Measurements from ENCODE around the gene TMEM134.
A peak's percentile ranks its signal among the peaks of the same experiment; 100 is the strongest.
"Not testable (repeated sequence)": the region's sequence is repeated elsewhere in the genome, so short reads cannot be mapped to it uniquely, and the experiment has no call there.

Gene TMEM134

GRCh38 chr11:67485873-67486361, 16.9 kb upstream of the TMEM134 start:
- DNase-seq (ENCODE audit: low spot score), result not testable (repeated sequence)

GRCh38 chr11:67484847-67485311, 15.8 kb upstream of the TMEM134 start:
- DNase-seq (ENCODE audit: low spot score), result no peak

GRCh38 chr11:67483831-67484665, 15.0 kb upstream of the TMEM134 start:
- DNase-seq (ENCODE audit: low spot score), result no peak

- peak; percentile 95 for DNase-seq (ENCODE audit: low spot score)
Observed at GRCh38 chr11:67482827-67483798, 14.1 kb upstream of the TMEM134 start, which contains the start of gene AIP. Gene AIP, plus strand, starts transcription at chr11:67483026. Its CDS starts 133 bp downstream, at chr11:67483159.

GRCh38 chr11:67482275-67482826, 13.3 kb upstream of the TMEM134 start:
- DNase-seq (ENCODE audit: low spot score), result no peak

- not testable (repeated sequence) for DNase-seq (ENCODE audit: low spot score)
Observed at GRCh38 chr11:67477344-67478050, 8.4 kb upstream of the TMEM134 start.

GRCh38 chr11:67476692-67477091, 7.6 kb upstream of the TMEM134 start:
- not testable (repeated sequence) for DNase-seq (ENCODE audit: low spot score)

- DNase-seq (ENCODE audit: low spot score), result no peak
Observed at GRCh38 chr11:67472882-67473281, 3.8 kb upstream of the TMEM134 start.

- no peak for DNase-seq (ENCODE audit: low spot score)
Observed at GRCh38 chr11:67470337-67471002, 1.4 kb upstream of the TMEM134 start.

- no peak for DNase-seq (ENCODE audit: low spot score)
Observed at GRCh38 chr11:67469508-67469811, 409 bp upstream of the TMEM134 start.

- no peak for DNase-seq (ENCODE audit: low spot score)
Observed at GRCh38 chr11:67468456-67468758, 644 bp downstream of the TMEM134 start.

GRCh38 chr11:67468056-67468455, 995 bp downstream of the TMEM134 start:
- no peak for DNase-seq (ENCODE audit: low spot score)

GRCh38 chr11:67466962-67467771, 1.9 kb downstream of the TMEM134 start:
- no peak for DNase-seq (ENCODE audit: low spot score)

GRCh38 chr11:67466367-67466766, 2.7 kb downstream of the TMEM134 start:
- no peak for DNase-seq (ENCODE audit: low spot score)

- not testable (repeated sequence) for DNase-seq (ENCODE audit: low spot score)
Observed at GRCh38 chr11:67465530-67465929, 3.5 kb downstream of the TMEM134 start.

GRCh38 chr11:67465189-67465510, 3.9 kb downstream of the TMEM134 start:
- no peak for DNase-seq (ENCODE audit: low spot score)

GRCh38 chr11:67464411-67465188, 4.5 kb downstream of the TMEM134 start:
- peak; percentile 82 for DNase-seq (ENCODE audit: low spot score)

GRCh38 chr11:67463680-67464410, 5.2 kb downstream of the TMEM134 start:
- DNase-seq (ENCODE audit: low spot score), result no peak

- DNase-seq (ENCODE audit: low spot score), result no peak
Observed at GRCh38 chr11:67463186-67463585, 5.9 kb downstream of the TMEM134 start.

Data from left forelimb (tissue), 1 donor.